Measurements from ENCODE around the gene NKG7. TPM values are rescaled to one million over a fixed set of nuclear protein-coding genes. Genes with fewer than 3 reads are reported as not detected.
"Not testable (repeated sequence)": the region's sequence is repeated elsewhere in the genome, so short reads cannot be mapped to it uniquely, and the experiment has no call there.

Gene NKG7, protein sequence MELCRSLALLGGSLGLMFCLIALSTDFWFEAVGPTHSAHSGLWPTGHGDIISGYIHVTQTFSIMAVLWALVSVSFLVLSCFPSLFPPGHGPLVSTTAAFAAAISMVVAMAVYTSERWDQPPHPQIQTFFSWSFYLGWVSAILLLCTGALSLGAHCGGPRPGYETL
- total RNA-seq: under 1 TPM in 1 of 8 experiments, not detected in 7; 0.27 TPM

DNA sequence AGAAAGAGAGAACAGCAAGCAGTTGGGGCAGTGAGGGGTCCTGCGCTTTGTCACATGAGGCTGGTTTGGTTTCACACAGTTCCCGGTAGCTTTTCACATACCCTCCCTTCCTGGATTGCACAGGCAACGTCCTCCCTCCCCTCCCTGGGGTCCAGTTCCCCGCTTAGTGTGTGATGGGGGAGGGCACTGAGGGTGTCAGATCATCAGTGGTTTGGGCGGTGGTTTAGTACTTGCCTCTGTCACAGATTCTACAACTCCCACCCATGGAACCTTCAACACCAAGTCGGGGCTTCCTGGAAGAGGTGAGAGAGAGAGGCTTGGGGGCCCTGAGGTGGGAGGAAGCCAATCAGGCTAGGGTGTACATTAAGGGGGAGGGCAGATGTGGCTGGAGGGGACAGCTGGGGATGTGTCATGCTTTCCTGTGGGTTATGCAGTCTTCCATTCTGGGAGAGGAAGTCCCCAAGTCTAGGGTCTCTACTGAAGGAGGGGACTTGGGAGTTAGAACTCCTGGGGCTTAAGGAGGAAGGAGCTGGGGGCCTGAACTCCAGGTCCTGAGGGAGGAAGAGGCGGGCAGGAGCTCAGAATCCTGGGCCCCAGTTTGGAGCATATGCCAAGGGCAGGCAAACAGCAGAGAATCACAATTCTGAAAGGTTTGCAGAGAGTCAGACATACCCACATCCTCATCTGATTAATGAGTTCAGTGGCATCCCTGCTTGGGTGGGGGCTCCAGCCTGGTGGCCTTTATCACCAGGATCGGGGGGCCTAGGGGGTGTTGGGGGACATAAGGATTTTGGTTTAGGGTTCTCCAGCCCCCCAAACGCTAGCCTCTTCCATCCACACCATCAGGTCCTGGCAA, at the start of gene NKG7:
NKG7 (minus strand) TSS at position 6 of the 856 bp plus-strand sequence. CDS start 119 bp downstream, outside the sequence.
- no peak within 1 kb of the TSS for H3K4me3 ChIP-seq
- H3K27ac ChIP-seq: no peak within 1 kb of the TSS
- 40 to 89% (median 80%) methylated on average over 1 to 3 of the region's 9 CpGs; no CpG with 5 or more reads in 5 of the 10 experiments for WGBS, 10 experiments
- no peak for ATAC-seq (replicated peaks in 6 of 8)
- in situ Hi-C loops (cut with MboI; ENCODE audit: low pct_unique_long_range_greater_than_20kb in 2 of 9, low sequenced_read_pairs in 9 of 9, unreplicated experiment in 9 of 9): no loop called here
- peaks cover 3 to 5% of the 10 kb centered on the region in 2 donors for H3K4me1 ChIP-seq (replicated peaks in 1 of 2)

- Histone ChIP-seq H3K27ac (no peak overlapping the region), H3K4me1 (replicated peaks in 1 of 2) (no peaks in the 10 kb centered on the region), H3K4me3 (peak overlapping the region in 1 of 5 donors; percentile 23)
- WGBS, 10 experiments: 0 to 27% (median 0%) methylated on average over 1 to 5 of the region's 19 CpGs; no CpG with 5 or more reads in 5 of the 10 experiments
- in situ Hi-C loops (cut with MboI; ENCODE audit: low pct_unique_long_range_greater_than_20kb in 2 of 9, low sequenced_read_pairs in 9 of 9, unreplicated experiment in 9 of 9): no loop called here
- ATAC-seq (replicated peaks in 6 of 8): peak; percentile 73 to 98 (median 84)
Measured at GRCh38 chr19:51422053-51422448, 49.6 kb upstream of the NKG7 start.

DNA sequence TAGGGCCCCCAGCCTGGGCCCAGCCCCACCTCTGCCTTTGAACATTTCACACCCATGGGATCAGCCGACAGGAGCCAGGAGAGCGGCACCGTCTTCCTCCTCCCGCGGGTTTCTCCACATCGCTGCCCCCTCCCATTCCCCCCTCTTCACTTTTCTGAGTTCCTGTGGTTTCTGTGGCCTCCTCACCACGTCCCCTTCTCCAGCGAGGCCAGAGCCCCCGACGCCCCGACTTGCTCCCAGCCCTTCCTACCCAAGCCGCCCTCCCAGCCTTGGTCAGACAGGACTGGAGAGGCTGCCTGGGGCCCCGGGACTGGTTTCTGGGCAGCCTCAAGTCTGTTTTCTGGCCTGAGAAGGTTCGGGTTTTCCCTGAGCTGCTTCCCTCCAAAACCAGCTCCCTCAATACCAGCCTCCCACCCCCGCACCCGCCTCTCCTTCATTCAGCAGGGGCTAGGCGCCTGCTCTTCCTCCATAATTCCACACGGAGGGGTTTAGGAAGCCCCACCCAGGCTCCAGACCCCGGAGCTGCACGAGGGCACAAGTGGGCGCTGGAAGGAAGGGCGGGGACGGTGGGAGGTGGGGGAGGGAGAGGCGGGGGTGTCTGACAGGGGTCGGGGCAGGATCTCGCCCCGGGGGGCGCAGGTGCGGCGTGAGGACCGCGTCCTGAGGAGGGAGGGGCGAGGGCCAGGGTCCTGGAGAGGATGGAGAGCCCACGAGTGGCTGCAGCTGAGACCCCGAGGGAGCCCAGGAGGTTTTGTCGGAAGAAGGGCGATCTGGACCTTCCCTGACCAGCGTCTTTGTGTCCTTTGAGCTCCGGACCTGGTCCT, 49.0 kb upstream of the NKG7 start:
- Histone ChIP-seq H3K4me1 (replicated peaks in 1 of 2) (no peaks in the 10 kb centered on the region), H3K4me3 (peak overlapping the region in 1 of 5 donors; percentile 23), H3K27ac (no peak overlapping the region)
- 0% methylated on average over 5 of the region's 39 CpGs; no CpG with 5 or more reads in 9 of the 10 experiments for WGBS, 10 experiments
- in situ Hi-C loops (cut with MboI; ENCODE audit: low pct_unique_long_range_greater_than_20kb in 2 of 9, low sequenced_read_pairs in 9 of 9, unreplicated experiment in 9 of 9): no loop called here
- peak in 4 of 8 experiments; percentile 6 to 33 (median 27) for ATAC-seq (replicated peaks in 6 of 8)

- in situ Hi-C loops (cut with MboI; ENCODE audit: low pct_unique_long_range_greater_than_20kb in 2 of 9, low sequenced_read_pairs in 9 of 9, unreplicated experiment in 9 of 9); H3K4me1 ChIP-seq (replicated peaks in 1 of 2); ATAC-seq (replicated peaks in 6 of 8); H3K4me3 ChIP-seq; H3K27ac ChIP-seq: not testable (repeated sequence)
- 40 to 89% (median 66%) methylated on average over 1 to 9 of the region's 11 CpGs; no CpG with 5 or more reads in 2 of the 10 experiments for WGBS, 10 experiments
Measured at GRCh38 chr19:51420511-51420910, 48.1 kb upstream of the NKG7 start.

DNA sequence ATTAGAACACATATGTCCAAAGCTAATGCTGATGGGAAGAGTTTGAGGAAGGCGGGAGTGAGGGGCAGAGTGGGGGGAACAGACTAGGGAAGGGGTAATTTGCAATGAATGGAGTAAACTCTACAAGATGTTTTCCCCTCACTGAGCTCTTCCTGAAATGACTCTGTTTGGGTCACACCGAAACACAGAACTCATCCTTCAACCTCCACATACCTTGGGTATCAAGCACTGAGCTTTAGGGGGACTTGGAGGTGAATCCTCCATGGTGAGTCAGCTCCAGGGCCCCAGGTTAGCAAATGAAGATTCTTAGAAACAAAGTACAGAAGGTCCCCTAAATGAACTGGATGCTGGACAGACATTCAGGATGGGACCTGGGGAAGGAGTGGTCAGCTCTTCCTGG, 46.3 kb upstream of the NKG7 start:
- Histone ChIP-seq H3K4me1 (replicated peaks in 1 of 2) (no peaks in the 10 kb centered on the region), H3K4me3 (no peak overlapping the region), H3K27ac (no peak overlapping the region)
- in situ Hi-C loops (cut with MboI; ENCODE audit: low pct_unique_long_range_greater_than_20kb in 2 of 9, low sequenced_read_pairs in 9 of 9, unreplicated experiment in 9 of 9): no loop called here
- WGBS, 10 experiments: 0 to 86% (median 61%) methylated on average over 1 to 2 of the region's 2 CpGs; no CpG with 5 or more reads in 5 of the 10 experiments
- no peak for ATAC-seq (replicated peaks in 6 of 8)

GRCh38 chr19:51417810-51418157, 45.3 kb upstream of the NKG7 start:
- Histone ChIP-seq H3K4me3 (no peak overlapping the region), H3K4me1 (replicated peaks in 1 of 2) (no peaks in the 10 kb centered on the region), H3K27ac (no peak overlapping the region)
- in situ Hi-C loops (cut with MboI; ENCODE audit: low pct_unique_long_range_greater_than_20kb in 2 of 9, low sequenced_read_pairs in 9 of 9, unreplicated experiment in 9 of 9): no loop called here
- 25 to 83% (median 80%) methylated on average over 1 to 2 of the region's 3 CpGs; no CpG with 5 or more reads in 6 of the 10 experiments for WGBS, 10 experiments
- ATAC-seq (replicated peaks in 6 of 8): no peak

GRCh38 chr19:51417107-51417809, 44.8 kb upstream of the NKG7 start, which contains the start of gene SIGLEC10:
Gene SIGLEC10 (minus strand): TSS chr19:51417642. CDS start chr19:51417581, 61 bp downstream.
- in situ Hi-C loops (cut with MboI; ENCODE audit: low pct_unique_long_range_greater_than_20kb in 2 of 9, low sequenced_read_pairs in 9 of 9, unreplicated experiment in 9 of 9): no loop called here
- H3K27ac ChIP-seq: no peak within 1 kb of the TSS
- 33 to 90% (median 70%) methylated on average over 2 to 6 of the region's 21 CpGs; no CpG with 5 or more reads in 5 of the 10 experiments for WGBS, 10 experiments
- no peak within 1 kb of the TSS for H3K4me3 ChIP-seq
- H3K4me1 ChIP-seq (replicated peaks in 1 of 2): no peaks in the 10 kb centered on the region
- no peak for ATAC-seq (replicated peaks in 6 of 8)

GRCh38 chr19:51416422-51416821, 44.0 kb upstream of the NKG7 start:
- H3K4me1 ChIP-seq (replicated peaks in 1 of 2); in situ Hi-C loops (cut with MboI; ENCODE audit: low pct_unique_long_range_greater_than_20kb in 2 of 9, low sequenced_read_pairs in 9 of 9, unreplicated experiment in 9 of 9); H3K27ac ChIP-seq; H3K4me3 ChIP-seq; ATAC-seq (replicated peaks in 6 of 8): not testable (repeated sequence)
- WGBS, 10 experiments: 46 to 100% (median 73%) methylated on average over 2 to 5 of the region's 15 CpGs; no CpG with 5 or more reads in 5 of the 10 experiments

GRCh38 chr19:51415187-51415586, 42.7 kb upstream of the NKG7 start:
- 100% methylated on average over 1 of the region's 12 CpGs; no CpG with 5 or more reads in 9 of the 10 experiments for WGBS, 10 experiments
- no peak overlapping the region for H3K27ac ChIP-seq
- no peak for ATAC-seq (replicated peaks in 6 of 8)
- H3K4me3 ChIP-seq: no peak overlapping the region
- in situ Hi-C loops (cut with MboI; ENCODE audit: low pct_unique_long_range_greater_than_20kb in 2 of 9, low sequenced_read_pairs in 9 of 9, unreplicated experiment in 9 of 9): no loop called here
- H3K4me1 ChIP-seq (replicated peaks in 1 of 2): no peaks in the 10 kb centered on the region

DNA sequence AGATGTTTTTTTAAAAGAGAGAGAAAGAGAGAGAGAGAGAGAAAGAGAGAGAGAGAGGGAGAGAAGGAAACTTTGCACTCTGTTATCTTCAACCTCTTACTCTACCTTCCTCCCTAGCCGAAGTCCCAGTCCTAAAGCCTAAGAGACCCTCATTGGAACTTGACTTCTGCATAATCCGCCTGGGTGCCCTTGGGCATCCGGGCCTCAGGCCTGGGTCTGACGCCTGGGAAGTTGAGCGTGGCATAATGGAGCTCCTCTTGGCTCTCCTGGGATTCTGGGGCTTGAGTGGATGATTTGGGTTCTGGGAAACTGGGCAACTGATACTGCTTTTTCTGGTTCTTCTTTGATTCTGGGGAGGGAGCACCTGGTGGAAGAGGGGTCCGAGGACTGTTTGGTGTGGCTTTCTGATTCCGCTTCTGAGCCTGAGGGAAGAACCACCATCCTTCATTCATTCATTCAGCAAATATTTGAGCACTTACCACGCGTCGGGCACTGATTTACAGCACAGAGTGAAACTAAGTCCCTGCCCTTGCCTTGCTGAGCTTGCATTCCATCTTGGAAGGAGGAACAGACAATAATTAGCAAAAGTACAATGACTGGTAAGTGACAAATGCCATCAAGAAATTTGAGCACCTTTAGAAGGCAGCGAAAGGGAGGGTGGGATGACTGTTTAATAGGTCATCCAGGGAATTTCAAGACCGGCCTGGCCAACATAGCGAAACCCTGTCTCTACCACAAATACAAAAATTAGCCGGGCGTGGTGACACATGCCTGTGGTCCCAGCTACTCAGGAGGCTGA, 38.7 kb upstream of the NKG7 start:
- WGBS, 10 experiments: 50 to 95% (median 82%) methylated on average over 1 to 11 of the region's 15 CpGs; no CpG with 5 or more reads in 1 of the 10 experiments

DNA sequence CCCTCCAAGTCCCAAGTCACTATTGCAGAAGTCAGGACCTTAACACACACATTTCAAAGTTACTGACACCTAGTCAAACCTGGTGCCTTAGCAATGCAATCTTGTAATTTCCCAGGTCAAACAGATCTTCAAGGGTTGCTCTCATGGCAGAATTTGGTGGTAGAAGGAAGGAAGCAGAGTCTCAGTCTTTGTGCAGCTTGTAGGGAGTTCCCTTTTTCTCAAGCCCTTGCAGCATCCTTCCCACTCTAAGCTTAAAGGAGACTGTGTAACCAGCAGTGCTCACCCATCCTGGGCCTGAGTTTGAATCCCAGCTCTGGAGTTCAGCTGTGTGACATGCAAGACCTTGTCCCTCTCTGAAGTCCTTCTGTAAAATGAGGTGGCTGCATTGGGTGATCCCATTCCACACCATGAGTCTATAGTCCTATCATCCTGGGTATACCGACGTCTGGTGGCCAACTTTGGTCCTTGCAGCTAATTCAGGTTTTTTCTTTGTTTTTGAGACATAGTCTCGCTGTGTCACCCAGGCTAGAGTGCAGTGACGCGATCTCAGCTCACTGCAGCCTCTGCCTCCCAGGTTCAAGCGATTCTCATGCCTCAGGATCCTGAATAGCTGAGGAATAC, 35.2 kb upstream of the NKG7 start:
- in situ Hi-C loops (cut with MboI; ENCODE audit: low pct_unique_long_range_greater_than_20kb in 2 of 9, low sequenced_read_pairs in 9 of 9, unreplicated experiment in 9 of 9): no loop called here
- Histone ChIP-seq H3K27ac (no peak overlapping the region), H3K4me1 (replicated peaks in 1 of 2) (no peaks in the 10 kb centered on the region), H3K4me3 (no peak overlapping the region)
- peak in 4 of 8 experiments; percentile 15 to 64 (median 26) for ATAC-seq (replicated peaks in 6 of 8)
- 5 to 80% (median 53%) methylated on average over 1 to 5 of the region's 6 CpGs; no CpG with 5 or more reads in 2 of the 10 experiments for WGBS, 10 experiments

More for the DNA sequence above, 38.7 kb upstream of the NKG7 start:
- no peak overlapping the region for H3K27ac ChIP-seq
- H3K4me3 ChIP-seq: no peak overlapping the region
- in situ Hi-C loops (cut with MboI; ENCODE audit: low pct_unique_long_range_greater_than_20kb in 2 of 9, low sequenced_read_pairs in 9 of 9, unreplicated experiment in 9 of 9): no loop called here
- no peak for ATAC-seq (replicated peaks in 6 of 8)
- no peaks in the 10 kb centered on the region for H3K4me1 ChIP-seq (replicated peaks in 1 of 2)

Data from motor neuron (in vitro differentiated cells).